Prostate gland (tissue), 2 donors: Measurements from ENCODE around the gene NRXN3. TPM values are rescaled to one million over a fixed set of nuclear protein-coding genes. Genes with fewer than 3 reads are reported as not detected.

Experiments used
- DNase-seq: peaks from one replicate; pipeline ENCODE4 v3.0.0-alpha.2; 2019; ENCODE audit warnings: low spot score
- H3K27ac ChIP-seq, 2 donors: fragments of 200-600 bp; sonication (generic); 2 replicates each; pipeline ENCODE4 v1.5.1; 2017 to 2019
- H3K27me3 ChIP-seq: fragments of 200-600 bp; sonication (generic); replicated peaks from 2 replicates; pipeline ENCODE4 v1.5.1; 2019; ENCODE audit not compliant: insufficient read depth
- H3K36me3 ChIP-seq, 2 donors: fragments of 200-600 bp; sonication (generic); 1 replicate in 1 of 2; 2 replicates in 1 of 2; pipeline versions ENCODE4 v1.5.1 to v1.8.1; 2017 to 2019
- H3K4me1 ChIP-seq: fragments of 200-600 bp; sonication (generic); replicated peaks from 2 replicates; pipeline ENCODE4 v1.5.1; 2019
- H3K4me3 ChIP-seq, 2 donors: fragments of 200-600 bp; sonication (generic); 2 replicates each; pipeline ENCODE4 v1.5.1; 2017 to 2019
- H3K9me3 ChIP-seq: fragments of 200-600 bp; sonication (generic); 2 replicates; pipeline ENCODE4 v1.5.1; 2017
- CTCF ChIP-seq, 4 experiments: fragments of 200-600 bp in 2 of 4; fragments of 450-650 bp in 2 of 4; sonication (generic) in 2 of 4; IDR thresholded peaks; 1 replicate in 3 of 4; 2 replicates in 1 of 4; pipeline ENCODE4 v1.5.1; 2016 to 2019; ENCODE audit warnings: antibody characterized with exemption in 4 of 4, mild to moderate bottlenecking in 2 of 4, moderate library complexity in 2 of 4
- POLR2A ChIP-seq: fragments of 450-650 bp; IDR thresholded peaks from one replicate; pipeline ENCODE4 v1.6.1; 2016; ENCODE audit warnings: antibody characterized with exemption, mild to moderate bottlenecking
- POLR2AphosphoS5 ChIP-seq: sonication (generic); formaldehyde crosslinking; IDR thresholded peaks from one replicate; pipeline ENCODE4 v1.6.1; 2017; ENCODE audit warnings: antibody characterized with exemption
- WGBS: methylation state at CpG from one replicate; pipeline ENCODE4 v1.1.5; 2018; 5-methylcytosine and 5-hydroxymethylcytosine counted together
- intact Hi-C: fragments of 100-400 bp; cut with DNase I; formaldehyde crosslinking; loops from one replicate; pipeline ENCODE4 v1.14.2; 2022
- total RNA-seq, 2 donors: library from RNA; depleted of rRNA; stranded (reverse); fragments of >200 nt; gene quantifications; one replicate each; pipeline ENCODE4 v1.1.0, GENCODE V29; 2016

NRXN3 gene
- total RNA-seq, 2 donors from 2014 or later: 6.6 to 8.2 TPM

DNA sequence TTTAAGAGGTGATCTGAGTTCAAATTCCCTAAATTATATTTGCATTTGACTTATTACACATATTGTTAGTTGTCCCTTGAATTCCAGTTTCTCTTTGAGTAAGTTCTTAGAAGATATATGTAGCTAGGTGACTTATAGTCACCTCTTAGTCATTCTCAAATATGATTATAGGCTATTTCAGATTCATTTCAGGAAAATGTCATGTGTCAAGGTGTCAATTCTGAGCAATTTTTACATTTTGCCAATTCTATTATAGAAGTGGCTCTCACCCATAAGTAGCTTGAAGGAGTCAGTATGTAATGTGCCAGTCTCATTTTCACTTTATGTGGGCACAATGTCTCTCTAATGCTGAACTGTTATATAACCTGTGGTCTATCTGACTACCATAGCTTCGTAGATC lies 1417.7 kb downstream of the NRXN3 start:
- no peak overlapping the region for H3K27ac ChIP-seq
- H3K4me3 ChIP-seq: no peak overlapping the region
- TF ChIP-seq POLR2AphosphoS5 (no peak), CTCF (IDR thresholded peaks at IDR 0.05) (no peak), POLR2A (no peak)
- H3K36me3 ChIP-seq: no peaks in the 10 kb centered on the region
- 89% methylated on average over 1 of the region's 1 CpG for WGBS
- no peaks in the 10 kb centered on the region for H3K4me1 ChIP-seq
- no peaks in the 10 kb centered on the region for H3K27me3 ChIP-seq
- intact Hi-C loops: no loop called here
- DNase-seq: no peak
- no peaks in the 10 kb centered on the region for H3K9me3 ChIP-seq

GRCh38 chr14:79588398-79588797 lies 1418.2 kb downstream of the NRXN3 start:
- no peak for TF ChIP-seq POLR2AphosphoS5
- TF ChIP-seq POLR2A: no peak
- no peak for TF ChIP-seq CTCF (IDR thresholded peaks at IDR 0.05)
- Histone ChIP-seq H3K27ac (no peak overlapping the region), H3K27me3 (no peaks in the 10 kb centered on the region), H3K36me3 (no peaks in the 10 kb centered on the region), H3K4me1 (no peaks in the 10 kb centered on the region), H3K9me3 (no peaks in the 10 kb centered on the region), H3K4me3 (no peak overlapping the region)
- intact Hi-C loops: no loop called here
- no peak for DNase-seq
- WGBS: 91% methylated on average over 2 of the region's 2 CpGs

GRCh38 chr14:79596551-79596950 lies 1426.4 kb downstream of the NRXN3 start:
- H3K9me3 ChIP-seq: no peaks in the 10 kb centered on the region
- no peak for DNase-seq
- no peaks in the 10 kb centered on the region for H3K27me3 ChIP-seq
- TF ChIP-seq CTCF (IDR thresholded peaks at IDR 0.05): no peak
- TF ChIP-seq POLR2A: no peak
- no peak for TF ChIP-seq POLR2AphosphoS5
- H3K27ac ChIP-seq: no peak overlapping the region
- H3K4me3 ChIP-seq: no peak overlapping the region
- intact Hi-C loops: no loop called here
- H3K4me1 ChIP-seq: no peaks in the 10 kb centered on the region
- 73% methylated on average over 4 of the region's 4 CpGs for WGBS
- no peaks in the 10 kb centered on the region for H3K36me3 ChIP-seq

DNA sequence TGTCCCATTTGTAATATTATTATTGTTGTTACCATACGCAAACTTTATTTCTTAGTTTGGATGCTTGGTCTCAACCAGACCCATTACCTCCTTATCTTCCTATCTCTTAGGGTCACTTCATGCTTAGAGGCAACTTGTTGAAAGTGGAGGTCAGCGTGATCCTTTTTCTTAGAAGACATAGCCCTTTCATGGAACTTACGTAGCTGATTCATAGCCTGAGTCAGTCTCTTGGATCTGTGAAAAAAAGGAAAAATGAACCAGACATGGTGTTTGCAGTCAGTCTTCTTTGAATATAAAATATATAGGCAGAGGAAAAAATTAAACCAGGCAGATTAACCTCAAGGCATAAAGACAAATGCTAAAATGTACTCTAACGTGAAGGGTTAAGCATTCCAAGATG lies 1427.4 kb downstream of the NRXN3 start:
- no peaks in the 10 kb centered on the region for H3K9me3 ChIP-seq
- no peaks in the 10 kb centered on the region for H3K4me1 ChIP-seq
- H3K27ac ChIP-seq: no peak overlapping the region
- no peak for TF ChIP-seq CTCF (IDR thresholded peaks at IDR 0.05)
- TF ChIP-seq POLR2A: no peak
- no peak for TF ChIP-seq POLR2AphosphoS5
- no peaks in the 10 kb centered on the region for H3K36me3 ChIP-seq
- intact Hi-C loops: no loop called here
- no peak for DNase-seq
- WGBS: 95% methylated on average over 4 of the region's 4 CpGs
- H3K4me3 ChIP-seq: no peak overlapping the region
- H3K27me3 ChIP-seq: no peaks in the 10 kb centered on the region

DNA sequence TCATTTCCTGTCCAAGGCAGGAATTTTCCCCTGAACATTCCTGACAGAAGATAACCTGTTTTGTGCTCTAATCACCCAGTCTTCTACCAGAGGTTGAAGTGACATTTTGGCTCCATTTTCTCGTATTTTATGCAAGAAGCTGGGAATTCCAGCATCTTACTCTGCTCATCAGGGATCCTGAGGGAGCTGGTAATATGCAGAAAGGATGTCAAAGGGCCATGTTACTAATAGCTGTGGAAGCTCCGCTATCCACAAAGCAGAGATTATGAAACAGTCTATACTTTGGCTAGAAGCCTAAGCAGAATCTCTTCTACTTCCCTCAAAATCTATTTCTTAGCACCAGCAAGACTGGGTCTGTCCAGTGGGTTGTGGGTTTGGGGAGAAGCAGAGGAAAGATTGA lies 1428.2 kb downstream of the NRXN3 start:
- H3K9me3 ChIP-seq: no peaks in the 10 kb centered on the region
- no peak for TF ChIP-seq POLR2AphosphoS5
- no peak for TF ChIP-seq POLR2A
- TF ChIP-seq CTCF (IDR thresholded peaks at IDR 0.05): no peak
- H3K27ac ChIP-seq: no peak overlapping the region
- H3K27me3 ChIP-seq: no peaks in the 10 kb centered on the region
- intact Hi-C loops: no loop called here
- no peaks in the 10 kb centered on the region for H3K4me1 ChIP-seq
- DNase-seq: no peak
- 84% methylated on average over 2 of the region's 2 CpGs for WGBS
- no peak overlapping the region for H3K4me3 ChIP-seq
- no peaks in the 10 kb centered on the region for H3K36me3 ChIP-seq
